HepG2 (cell line): ENCODE measurements around the gene NDC1.

Source experiments
- ADNP ChIP-seq: sonication (generic); formaldehyde crosslinking; IDR thresholded peaks from 2 replicates; pipeline ENCODE4 v1.4.0; 2020; ENCODE audit warnings: missing genetic modification reagents
- CTCF ChIP-seq: sonication (generic); formaldehyde crosslinking; IDR thresholded peaks from 2 replicates; pipeline ENCODE4 v1.5.0; 2020; ENCODE audit warnings: mild to moderate bottlenecking, missing genetic modification reagents, moderate library complexity
- DR1 ChIP-seq: sonication (generic); formaldehyde crosslinking; IDR thresholded peaks from 2 replicates; pipeline ENCODE4 v1.8.0; 2021; ENCODE audit warnings: mild to moderate bottlenecking, missing genetic modification reagents, inconsistent platforms
- DZIP1 ChIP-seq: sonication (generic); formaldehyde crosslinking; IDR thresholded peaks from 2 replicates; pipeline ENCODE4 v1.5.0; 2020; ENCODE audit warnings: mild to moderate bottlenecking, missing genetic modification reagents
- ESRRA ChIP-seq: sonication (generic); formaldehyde crosslinking; IDR thresholded peaks from 2 replicates; pipeline ENCODE4 v1.5.1; 2020; ENCODE audit warnings: mild to moderate bottlenecking, low read depth, missing genetic modification reagents
- HDAC2 ChIP-seq: sonication (generic); formaldehyde crosslinking; IDR thresholded peaks from 2 replicates; pipeline ENCODE4 v1.4.0; 2020; ENCODE audit warnings: missing genetic modification reagents
- MAFK ChIP-seq, 2 experiments: IDR thresholded peaks in 1 of 2; conservative IDR thresholded peaks in 1 of 2; 2 replicates each; pipeline ENCODE4 v1.6.1; 2011; ENCODE audit warnings: improper control_type of control experiment in 2 of 2, low read length in 2 of 2
- SRSF9 ChIP-seq: fragments of 200-400 bp; formaldehyde crosslinking; IDR thresholded peaks from 2 replicates; pipeline ENCODE4 v1.6.1; 2018; ENCODE audit warnings: borderline replicate concordance, mild to moderate bottlenecking, low read depth, low read length; ENCODE audit not compliant: insufficient read depth, poor library complexity, severe bottlenecking
- TCF7 ChIP-seq: sonication (generic); IDR thresholded peaks from 2 replicates; pipeline ENCODE4 v1.6.1; 2016; ENCODE audit warnings: antibody characterized with exemption, low read depth
- TRIM22 ChIP-seq: fragments of 450-650 bp; IDR thresholded peaks from 2 replicates; pipeline ENCODE4 v1.6.1; 2017
- ZBTB10 ChIP-seq: sonication (generic); formaldehyde crosslinking; IDR thresholded peaks from 2 replicates; pipeline ENCODE4 v1.4.0; 2020; ENCODE audit warnings: missing genetic modification reagents, borderline replicate concordance
- ZNF83 ChIP-seq: sonication (generic); formaldehyde crosslinking; IDR thresholded peaks from 2 replicates; pipeline ENCODE4 v1.4.0; 2020; ENCODE audit warnings: missing genetic modification reagents, mild to moderate bottlenecking, borderline replicate concordance

- TF ChIP-seq HDAC2 (CRISPR knock-in tag): no peak
- no peak for TF ChIP-seq CTCF
- no peak for TF ChIP-seq DZIP1
- no peak for TF ChIP-seq DR1
- no peak for TF ChIP-seq ADNP
- TF ChIP-seq TCF7: no peak
- TF ChIP-seq ESRRA (CRISPR knock-in tag): no peak
- TF ChIP-seq ZNF83 (CRISPR knock-in tag): no peak
- no peak for TF ChIP-seq MAFK (conservative IDR thresholded peaks at IDR 0.05 in 1 of 2, IDR thresholded peaks at IDR 0.05 in 1 of 2; ENCODE audit: low read length in 2 of 2)
- TF ChIP-seq ZBTB10 (CRISPR knock-in tag): no peak
- TF ChIP-seq SRSF9: no peak
- no peak for TF ChIP-seq TRIM22
These were observed 108.5 kb downstream of the NDC1 start for GRCh38 chr1:53729456-53730223.
